Measurements from ENCODE around the gene ABCC2. TPM values are rescaled to one million over a fixed set of nuclear protein-coding genes. Genes with fewer than 3 reads are reported as not detected.

ABCC2 gene
- total RNA-seq, 1 donor from 2014 or later, result 1.9 TPM

- H3K9me3 Mint-ChIP-seq (ENCODE audit: unreplicated experiment), result no peaks in the 10 kb centered on the region
- DNase-seq (ENCODE audit: low spot score), result no peak
- peaks cover 31% of the 10 kb centered on the region for H3K36me3 Mint-ChIP-seq (ENCODE audit: low read depth, unreplicated experiment)
- peaks cover 17% of the 10 kb centered on the region for H3K4me1 Mint-ChIP-seq (ENCODE audit: unreplicated experiment)
- no peak for TF ChIP-seq CTCF (IDR thresholded peaks at IDR 0.05; ENCODE audit: unreplicated experiment)
- peaks cover 8% of the 10 kb centered on the region for H3K27me3 Mint-ChIP-seq (ENCODE audit: unreplicated experiment)
- no peak overlapping the region for H3K27ac Mint-ChIP-seq (ENCODE audit: unreplicated experiment)
- H3K4me3 Mint-ChIP-seq (ENCODE audit: unreplicated experiment), result no peak overlapping the region
These were observed 90.1 kb downstream of the ABCC2 start for GRCh38 chr10:99872367-99873162.

GRCh38 chr10:99873846-99874245 is 91.4 kb downstream of the ABCC2 start:
- peaks cover 25% of the 10 kb centered on the region for H3K4me1 Mint-ChIP-seq (ENCODE audit: unreplicated experiment)
- no peak for TF ChIP-seq CTCF (IDR thresholded peaks at IDR 0.05; ENCODE audit: unreplicated experiment)
- no peak for DNase-seq (ENCODE audit: low spot score)
- peaks cover 40% of the 10 kb centered on the region for H3K36me3 Mint-ChIP-seq (ENCODE audit: low read depth, unreplicated experiment)
- H3K9me3 Mint-ChIP-seq (ENCODE audit: unreplicated experiment), result no peaks in the 10 kb centered on the region
- no peak overlapping the region for H3K4me3 Mint-ChIP-seq (ENCODE audit: unreplicated experiment)
- peaks cover 11% of the 10 kb centered on the region for H3K27me3 Mint-ChIP-seq (ENCODE audit: unreplicated experiment)
- no peak overlapping the region for H3K27ac Mint-ChIP-seq (ENCODE audit: unreplicated experiment)

- H3K4me1 Mint-ChIP-seq (ENCODE audit: unreplicated experiment), result peaks cover 29% of the 10 kb centered on the region
- H3K27me3 Mint-ChIP-seq (ENCODE audit: unreplicated experiment), result peaks cover 11% of the 10 kb centered on the region
- no peak for TF ChIP-seq CTCF (IDR thresholded peaks at IDR 0.05; ENCODE audit: unreplicated experiment)
- no peaks in the 10 kb centered on the region for H3K9me3 Mint-ChIP-seq (ENCODE audit: unreplicated experiment)
- H3K36me3 Mint-ChIP-seq (ENCODE audit: low read depth, unreplicated experiment), result peaks cover 44% of the 10 kb centered on the region
- no peak for DNase-seq (ENCODE audit: low spot score)
- no peak overlapping the region for H3K27ac Mint-ChIP-seq (ENCODE audit: unreplicated experiment)
- H3K4me3 Mint-ChIP-seq (ENCODE audit: unreplicated experiment), result peak overlapping the region; percentile 48
These were observed 92.1 kb downstream of the ABCC2 start for GRCh38 chr10:99874341-99875085.

- H3K27me3 Mint-ChIP-seq (ENCODE audit: unreplicated experiment), result peaks cover 15% of the 10 kb centered on the region
These were observed 93.0 kb downstream of the ABCC2 start for GRCh38 chr10:99875473-99875872.

More at GRCh38 chr10:99875473-99875872, 93.0 kb downstream of the ABCC2 start:
- Mint-ChIP-seq H3K4me3 (ENCODE audit: unreplicated experiment) (no peak overlapping the region), H3K9me3 (ENCODE audit: unreplicated experiment) (no peaks in the 10 kb centered on the region), H3K4me1 (ENCODE audit: unreplicated experiment) (peaks cover 34% of the 10 kb centered on the region), H3K36me3 (ENCODE audit: low read depth, unreplicated experiment) (peaks cover 54% of the 10 kb centered on the region), H3K27ac (ENCODE audit: unreplicated experiment) (no peak overlapping the region)
- no peak for DNase-seq (ENCODE audit: low spot score)
- TF ChIP-seq CTCF (IDR thresholded peaks at IDR 0.05; ENCODE audit: unreplicated experiment), result no peak

All from endothelial cell (in vitro differentiated cells).